OCI-LY7 (cell line): ENCODE results near the gene TLE1. TPM values are rescaled to one million over a fixed set of nuclear protein-coding genes. Genes with fewer than 3 reads are reported as not detected.

Experiments used
- BruUV-seq: library from RNA; stranded (reverse); fragments of 400-500 nt; replicated peaks from 2 replicates; lab custom pipeline; 2021; lab: Mats Ljungman, UMichigan
- CTCF ChIA-PET: fragments of 300-600 bp; sonication (Branson Sonifier 250); formaldehyde crosslinking; loops from one replicate; lab custom pipeline; 2022; ENCODE audit warnings: antibody characterized with exemption; ENCODE audit not compliant: unreplicated experiment; lab: Charles Lee
- POLR2A ChIA-PET: fragments of 300-600 bp; sonication (Branson Sonifier 250); formaldehyde crosslinking; loops from one replicate; lab custom pipeline; 2022; ENCODE audit warnings: antibody characterized with exemption; lab: Charles Lee
- DNase-seq: peaks from one replicate; pipeline ENCODE4 v3.0.0-alpha.2; 2015; ENCODE audit warnings: low spot score
- H2AFZ ChIP-seq: fragments of 200-600 bp; sonication (generic), shearing (Covaris generic); 2 replicates; pipeline ENCODE4 v1.6.1; 2014; ENCODE audit warnings: mild to moderate bottlenecking, antibody characterized with exemption, low read length, moderate library complexity
- H3K27ac ChIP-seq: fragments of 200-600 bp; sonication (generic); 2 replicates; pipeline ENCODE4 v1.5.1; 2014; ENCODE audit warnings: mixed run types, low read depth, mild to moderate bottlenecking, moderate library complexity, low read length, inconsistent platforms; ENCODE audit not compliant: poor library complexity, severe bottlenecking
- H3K36me3 ChIP-seq: fragments of 200-600 bp; sonication (generic); 2 replicates; pipeline ENCODE4 v1.6.1; 2014; ENCODE audit warnings: mild to moderate bottlenecking, antibody characterized with exemption, low read length, moderate library complexity, mixed read lengths; ENCODE audit not compliant: insufficient read depth
- H3K4me1 ChIP-seq: fragments of 200-600 bp; sonication (generic); 2 replicates; pipeline ENCODE4 v1.5.1; 2014; ENCODE audit warnings: mild to moderate bottlenecking, low read length; ENCODE audit not compliant: insufficient read depth, poor library complexity, severe bottlenecking
- H3K4me2 ChIP-seq: fragments of 200-600 bp; sonication (generic); 2 replicates; pipeline ENCODE4 v1.6.1; 2014; ENCODE audit warnings: mild to moderate bottlenecking, low read length
- H3K4me3 ChIP-seq: fragments of 200-600 bp; sonication (generic); 2 replicates; pipeline ENCODE4 v1.5.1; 2014; ENCODE audit warnings: mild to moderate bottlenecking, low read depth, low read length; ENCODE audit not compliant: poor library complexity, severe bottlenecking
- H3K79me2 ChIP-seq: fragments of 200-600 bp; sonication (generic); 2 replicates; pipeline ENCODE4 v1.6.1; 2016; ENCODE audit warnings: low read depth, mild to moderate bottlenecking, low read length, moderate library complexity, mixed read lengths; ENCODE audit not compliant: insufficient read depth
- H3K9me2 ChIP-seq: fragments of 200-600 bp; sonication (generic); 2 replicates; pipeline ENCODE4 v1.6.1; 2016; ENCODE audit warnings: mild to moderate bottlenecking, low read length, mixed read lengths; ENCODE audit not compliant: insufficient read depth
- H3K9me3 ChIP-seq: fragments of 200-600 bp; sonication (generic); 2 replicates; pipeline ENCODE4 v1.6.1; 2014; ENCODE audit warnings: mild to moderate bottlenecking, mixed run types, low read length, mixed read lengths
- H4K20me1 ChIP-seq: fragments of 200-600 bp; sonication (generic); 2 replicates; pipeline ENCODE4 v1.6.1; 2014; ENCODE audit warnings: mild to moderate bottlenecking, antibody characterized with exemption, low read length, moderate library complexity, mixed read lengths; ENCODE audit not compliant: insufficient read depth
- CTCF ChIP-seq: fragments of 200-600 bp; sonication (generic); conservative IDR thresholded peaks from 2 replicates; pipeline ENCODE4 v1.5.1; 2014; ENCODE audit warnings: mild to moderate bottlenecking, antibody characterized with exemption, low read length, moderate library complexity, mixed read lengths
- EZH2phosphoT487 ChIP-seq: fragments of 200-600 bp; sonication (generic); IDR thresholded peaks from 2 replicates; pipeline ENCODE4 v1.6.1; 2018; ENCODE audit warnings: low read depth, borderline replicate concordance, mild to moderate bottlenecking, mixed run types, antibody characterized with exemption, low read length, moderate library complexity, mixed read lengths
- intact Hi-C: fragments of 100-400 bp; cut with micrococcal nuclease; formaldehyde crosslinking; loops from one replicate; pipeline ENCODE4 v1.10.0; 2022; ENCODE audit not compliant: unreplicated experiment
- total RNA-seq, 2 experiments: library from RNA; depleted of rRNA in 1 of 2; stranded (reverse); fragments of >200 nt in 1 of 2; shearing (Covaris generic) in 1 of 2; gene quantifications; 2 replicates each; pipeline ENCODE4 v1.2.3, GENCODE V29; 2014 to 2022

The TLE1 gene
- total RNA-seq, 2 experiments from 2014 or later, result 0.13 TPM; not detected in 1

- TF ChIP-seq EZH2phosphoT487 (no peak), CTCF (no peak)
- intact Hi-C loops, result no loop called here
- Histone ChIP-seq H3K27ac (no peak overlapping the region), H3K4me2 (no peak overlapping the region), H3K4me3 (no peak overlapping the region), H3K9me3 (no peaks in the 10 kb centered on the region), H2AFZ (no peak overlapping the region), H3K4me1 (no peaks in the 10 kb centered on the region), H3K9me2 (no peaks in the 10 kb centered on the region), H3K36me3 (no peaks in the 10 kb centered on the region), H3K79me2 (no peaks in the 10 kb centered on the region), H4K20me1 (no peaks in the 10 kb centered on the region)
- ChIA-PET CTCF (no interaction called here), POLR2A (interaction anchor here (0.6 kb wide), 1 partner anchor 65 kb away, joined by 4 read pairs; no protein-coding TSS in a partner anchor)
- no peak for DNase-seq
- BruUV-seq, result no TSS peak
Measured at GRCh38 chr9:81665322-81665871, 23.9 kb downstream of the TLE1 start.

GRCh38 chr9:81664638-81665222 lies 24.6 kb downstream of the TLE1 start:
- no peaks in the 10 kb centered on the region for H3K79me2 ChIP-seq
- TF ChIP-seq CTCF (no peak), EZH2phosphoT487 (no peak)
- H3K4me2 ChIP-seq, result no peak overlapping the region
- H2AFZ ChIP-seq, result no peak overlapping the region
- ChIA-PET POLR2A (interaction anchor here (0.6 to 0.7 kb wide), 2 partner anchors 65 to 1467 kb away, joined by 3 to 4 read pairs; no protein-coding TSS in a partner anchor), CTCF (no interaction called here)
- no peaks in the 10 kb centered on the region for H3K9me2 ChIP-seq
- no peaks in the 10 kb centered on the region for H3K4me1 ChIP-seq
- no peaks in the 10 kb centered on the region for H3K36me3 ChIP-seq
- H3K27ac ChIP-seq, result no peak overlapping the region
- H4K20me1 ChIP-seq, result no peaks in the 10 kb centered on the region
- no TSS peak for BruUV-seq
- no peak overlapping the region for H3K4me3 ChIP-seq
- H3K9me3 ChIP-seq, result no peaks in the 10 kb centered on the region
- intact Hi-C loops, result no loop called here
- DNase-seq, result peak; percentile 48

GRCh38 chr9:81661339-81661738 lies 28.0 kb downstream of the TLE1 start:
- no peak for TF ChIP-seq CTCF
- no peak for TF ChIP-seq EZH2phosphoT487
- Histone ChIP-seq H3K9me2 (no peaks in the 10 kb centered on the region), H3K4me3 (no peak overlapping the region), H3K4me2 (no peak overlapping the region), H3K4me1 (peaks cover under 1% of the 10 kb centered on the region), H4K20me1 (no peaks in the 10 kb centered on the region), H3K36me3 (no peaks in the 10 kb centered on the region), H2AFZ (no peak overlapping the region), H3K9me3 (no peaks in the 10 kb centered on the region), H3K79me2 (no peaks in the 10 kb centered on the region), H3K27ac (no peak overlapping the region)
- POLR2A ChIA-PET, result interaction anchor here (1.1 kb wide), 1 partner anchor 892 kb away, joined by 3 read pairs; no protein-coding TSS in a partner anchor
- no peak for DNase-seq
- BruUV-seq, result no TSS peak
- intact Hi-C loops, result no loop called here
- CTCF ChIA-PET, result no interaction called here
